IPS-NIHi7 (cell line): ENCODE results near the gene AKR1C1.
"Not testable (repeated sequence)": the region's sequence is repeated elsewhere in the genome, so short reads cannot be mapped to it uniquely, and the experiment has no call there.

ENCODE experiments used
- DNase-seq: peaks from one replicate; pipeline ENCODE4 v3.0.0; 2012; ENCODE audit warnings: mixed read lengths; ENCODE audit errors: extremely low spot score

The AKR1C1 gene

DNA sequence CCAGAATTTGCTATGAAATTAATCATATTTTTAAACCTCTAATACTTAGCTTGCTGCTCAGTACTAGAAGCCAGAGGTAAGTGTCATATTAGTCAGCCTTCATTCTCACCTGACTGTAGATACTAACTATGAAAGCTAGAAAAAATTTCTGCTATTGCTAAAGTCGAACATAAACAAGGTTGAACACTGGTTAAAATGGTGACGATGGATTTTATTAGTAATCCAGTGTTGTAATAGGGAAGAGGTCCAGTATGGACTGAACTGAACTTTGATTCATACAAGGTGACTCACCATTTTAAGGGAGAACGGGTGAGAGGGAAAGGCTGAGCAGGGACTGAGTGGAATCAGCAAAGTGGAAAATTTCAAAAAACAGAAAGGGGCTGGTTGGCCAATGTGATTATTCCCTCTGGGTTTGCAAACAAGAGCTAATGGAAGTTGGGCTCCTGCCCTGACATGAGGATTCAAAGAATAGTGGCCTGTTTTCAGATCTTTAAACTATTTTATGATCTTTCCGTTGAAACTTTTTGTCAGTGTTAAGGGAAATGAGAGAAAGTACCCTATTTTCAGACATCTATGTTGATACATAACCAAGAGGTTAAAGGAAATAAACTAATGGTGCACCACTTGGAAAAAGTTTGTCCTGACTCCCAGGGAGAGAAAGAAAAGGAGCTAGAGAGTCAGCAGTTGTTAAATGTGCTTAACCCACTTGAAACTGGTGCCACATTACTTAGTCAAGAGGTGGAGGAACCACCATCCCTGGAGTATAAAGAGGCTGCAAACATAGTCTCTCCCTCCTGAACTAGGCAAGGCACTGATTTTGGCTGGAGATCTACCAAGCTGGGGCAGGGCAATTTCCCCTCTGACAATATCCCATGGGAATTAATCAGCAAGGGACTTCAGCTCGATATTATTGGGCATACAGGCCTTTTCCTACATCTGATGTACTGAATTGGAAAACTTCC is 15.3 kb upstream of the AKR1C1 start:
- no peak for DNase-seq

GRCh38 chr10:4951512-4952162 is 11.6 kb upstream of the AKR1C1 start:
- DNase-seq: not testable (repeated sequence)

DNA sequence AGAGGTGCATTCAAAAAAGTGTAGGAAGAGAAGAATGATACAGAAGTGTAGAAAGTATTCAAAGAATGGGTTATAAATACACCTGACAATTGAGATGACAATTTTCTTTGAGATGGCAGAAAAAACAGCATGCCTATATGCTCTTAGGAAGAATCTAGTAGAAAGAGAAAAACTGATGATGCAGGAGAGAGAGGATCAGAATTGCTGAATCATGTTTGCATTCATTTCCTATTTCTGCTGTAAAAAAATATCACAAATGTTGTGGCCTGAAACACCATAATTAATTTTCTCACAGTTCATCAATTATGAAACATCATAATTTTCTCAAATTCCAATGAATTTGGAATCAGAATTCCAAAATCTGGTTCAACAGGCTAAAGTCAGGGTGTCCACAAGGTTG is 9.8 kb upstream of the AKR1C1 start:
- no peak for DNase-seq

GRCh38 chr10:4956088-4956487 is 7.1 kb upstream of the AKR1C1 start:
- not testable (repeated sequence) for DNase-seq

DNA sequence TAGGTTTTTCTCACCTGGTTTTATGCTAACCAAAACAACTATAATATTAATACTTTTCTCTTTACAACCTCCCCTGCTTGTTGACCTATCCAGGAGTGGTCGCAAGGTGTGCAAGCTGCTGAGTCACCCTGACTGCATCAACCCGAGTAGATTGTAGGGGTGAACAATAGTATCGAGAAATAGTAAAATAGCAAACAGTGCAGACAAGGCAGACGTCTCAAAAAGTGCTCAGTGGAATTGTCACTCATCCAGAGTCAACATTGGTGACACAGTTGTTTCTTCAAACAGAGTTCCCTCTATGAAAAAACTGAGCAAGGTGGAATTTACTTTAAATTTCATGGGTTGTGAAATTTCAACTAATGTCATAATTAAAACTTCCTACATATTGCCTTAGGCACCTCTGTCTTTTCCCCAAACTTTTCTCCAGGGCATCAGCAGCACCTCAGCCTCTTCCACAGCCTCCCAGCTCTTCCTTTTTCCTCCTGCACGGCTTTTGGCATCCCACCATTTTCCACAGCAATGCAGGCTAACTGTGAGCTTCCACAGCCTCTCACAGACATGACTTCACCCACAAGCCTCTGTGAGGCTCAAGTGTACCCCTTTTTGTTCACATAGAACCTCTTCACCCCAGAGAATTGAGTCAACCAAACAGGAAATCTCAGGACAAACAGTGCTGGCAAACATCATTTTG is 6.1 kb upstream of the AKR1C1 start:
- DNase-seq: not testable (repeated sequence)

DNA sequence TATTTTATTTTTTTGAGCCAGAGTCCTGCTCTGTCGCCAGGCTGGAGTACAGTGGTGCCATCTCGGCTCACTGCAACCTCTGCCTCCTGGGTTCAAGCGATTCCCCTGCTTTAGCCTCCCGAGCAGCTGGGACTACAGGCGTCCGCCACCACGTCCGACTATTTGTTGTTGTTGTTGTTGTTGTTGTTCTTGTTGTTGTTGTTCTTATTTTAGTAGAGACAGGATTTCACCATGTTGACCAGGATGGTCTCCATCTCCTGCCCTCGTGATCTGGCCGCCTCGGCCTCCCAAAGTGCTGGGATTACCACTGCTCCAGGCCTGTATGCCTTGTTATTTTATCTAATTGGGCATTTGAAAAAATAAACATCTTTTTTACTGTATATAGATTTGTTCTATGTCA is 1.7 kb upstream of the AKR1C1 start:
- not testable (repeated sequence) for DNase-seq

GRCh38 chr10:4962308-4962707 is 907 bp upstream of the AKR1C1 start:
- DNase-seq: not testable (repeated sequence)

DNA sequence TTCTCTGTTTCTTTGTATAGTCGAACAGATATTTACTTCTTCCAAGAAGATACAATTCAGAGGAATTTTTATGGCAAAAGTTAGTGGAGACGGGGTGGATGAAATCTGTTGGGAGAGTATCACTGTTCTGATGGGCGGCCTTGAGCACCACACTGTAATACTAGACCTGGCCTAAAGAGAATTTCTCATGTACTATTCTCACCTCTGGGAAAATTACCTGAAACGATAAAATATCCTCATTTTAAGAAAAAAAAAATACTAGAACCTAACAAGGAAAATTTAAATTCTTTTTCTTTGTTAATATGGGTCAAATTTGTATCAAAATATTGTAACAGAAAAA is 570 bp downstream of the AKR1C1 start:
- not testable (repeated sequence) for DNase-seq

DNA sequence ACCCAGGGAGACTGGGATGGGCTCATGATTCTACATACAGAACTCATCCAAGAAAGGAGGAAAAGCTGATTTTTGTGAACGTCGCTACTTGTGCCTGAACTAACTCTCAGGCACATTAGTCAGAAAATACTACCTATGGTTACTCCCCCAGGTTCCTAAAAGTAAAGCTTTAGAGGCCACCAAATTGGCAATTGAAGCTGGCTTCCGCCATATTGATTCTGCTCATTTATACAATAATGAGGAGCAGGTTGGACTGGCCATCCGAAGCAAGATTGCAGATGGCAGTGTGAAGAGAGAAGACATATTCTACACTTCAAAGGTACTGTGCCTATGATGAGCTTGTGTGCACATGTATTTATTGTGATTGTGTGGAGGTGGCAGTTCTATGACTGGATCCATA is 2.5 kb downstream of the AKR1C1 start:
- DNase-seq: not testable (repeated sequence)

DNA sequence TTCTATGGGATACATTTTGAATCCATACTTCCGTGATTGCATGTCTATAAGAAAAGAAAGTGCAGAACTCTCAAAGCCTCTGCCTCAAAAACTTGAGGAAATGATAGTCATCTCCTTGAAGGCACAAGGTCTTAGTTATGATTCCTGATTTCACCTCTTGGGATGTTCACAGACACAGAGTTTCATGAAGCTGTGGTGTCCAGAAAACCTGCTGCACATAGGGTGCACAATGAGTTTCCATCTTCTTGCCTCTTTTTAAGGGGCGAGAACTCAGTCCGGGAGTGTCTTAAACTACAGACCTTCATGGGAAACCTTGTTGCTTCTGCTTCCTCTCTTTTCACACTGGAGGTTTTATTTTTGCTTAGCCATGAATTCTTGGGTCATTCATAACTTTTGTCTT is 4.0 kb downstream of the AKR1C1 start:
- not testable (repeated sequence) for DNase-seq

DNA sequence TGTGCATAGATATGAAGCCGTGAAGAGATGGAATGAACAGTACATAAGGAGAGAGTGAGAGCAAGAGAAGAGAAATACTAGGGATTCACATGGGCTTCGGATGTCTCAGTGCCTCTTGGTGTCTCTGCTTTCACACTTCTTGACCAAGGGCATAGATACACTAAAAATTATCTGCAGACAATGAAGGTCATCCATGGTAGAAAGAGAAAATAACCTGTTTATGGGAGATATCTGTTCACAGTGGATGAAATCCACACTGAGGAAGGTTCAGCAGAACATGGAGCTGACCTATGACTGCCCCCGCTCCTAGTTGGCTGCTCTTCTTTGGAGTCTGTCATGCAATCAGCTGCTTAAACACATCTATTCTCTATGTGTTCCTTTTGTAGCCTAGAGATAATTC is 6.1 kb downstream of the AKR1C1 start:
- DNase-seq: not testable (repeated sequence)

GRCh38 chr10:4970362-4970761 is 7.1 kb downstream of the AKR1C1 start:
- DNase-seq: not testable (repeated sequence)

GRCh38 chr10:4972369-4973142 is 9.3 kb downstream of the AKR1C1 start:
- not testable (repeated sequence) for DNase-seq

- DNase-seq: not testable (repeated sequence)
These were observed 10.1 kb downstream of the AKR1C1 start for GRCh38 chr10:4973294-4973693.

DNA sequence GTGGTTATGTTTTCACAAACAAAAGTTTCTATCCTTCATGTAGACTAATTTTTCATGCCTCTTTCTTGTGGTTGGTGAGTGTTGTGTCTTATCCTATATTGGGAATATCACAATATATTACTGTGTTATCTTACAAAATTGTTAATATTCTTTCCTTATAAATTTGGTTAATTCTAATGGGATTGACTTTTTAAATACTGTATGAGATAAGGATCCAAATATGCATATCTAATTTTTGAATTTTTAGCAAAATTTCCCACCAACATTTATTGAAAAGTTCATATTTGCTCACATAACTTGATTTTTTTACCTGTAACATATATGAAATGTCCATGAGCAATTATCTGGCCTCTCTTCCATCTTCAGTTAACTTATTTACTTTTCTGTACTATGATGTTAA is 11.2 kb downstream of the AKR1C1 start:
- DNase-seq: not testable (repeated sequence)

DNA sequence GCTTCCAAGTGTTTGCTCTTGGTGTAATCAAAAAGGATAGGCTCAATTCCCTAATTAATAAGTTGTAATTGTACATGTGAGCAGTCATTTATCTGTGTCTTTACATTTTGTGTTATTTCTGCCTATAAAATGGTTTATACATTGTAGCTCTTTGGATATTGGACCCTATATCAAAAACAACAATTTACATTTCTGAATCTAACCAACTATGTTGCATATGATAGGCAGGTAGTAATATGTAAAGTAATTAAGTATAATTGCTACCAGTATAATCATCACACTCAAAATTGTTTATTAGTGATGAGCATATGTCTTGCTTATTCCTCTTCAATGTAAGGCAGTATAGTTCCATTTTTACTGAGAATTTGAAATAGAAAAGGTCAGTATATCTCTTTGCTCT is 13.8 kb downstream of the AKR1C1 start:
- no peak for DNase-seq

DNA sequence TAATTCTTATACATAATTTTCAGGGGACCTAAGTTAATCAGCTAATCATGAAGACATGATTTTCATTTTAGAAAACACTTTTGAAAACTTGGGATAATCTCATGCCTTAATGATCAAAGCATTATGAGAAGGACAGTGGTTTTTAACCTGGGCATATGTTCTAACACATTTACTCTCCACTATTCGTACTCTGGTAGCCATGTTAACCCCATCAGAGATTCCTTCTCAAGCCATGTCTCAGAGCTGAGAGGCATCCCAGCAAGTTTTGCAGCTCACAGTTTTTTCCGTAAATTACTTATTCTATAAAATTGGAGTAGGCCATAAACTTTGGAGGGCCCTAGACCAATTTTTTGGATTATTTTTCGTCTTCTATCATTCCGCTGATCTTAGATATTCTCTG is 15.7 kb downstream of the AKR1C1 start:
- no peak for DNase-seq

GRCh38 chr10:4980793-4981192 is 17.6 kb downstream of the AKR1C1 start:
- DNase-seq: no peak

- peak; percentile 57 for DNase-seq
These were observed 18.7 kb downstream of the AKR1C1 start for GRCh38 chr10:4981722-4982471.

DNA sequence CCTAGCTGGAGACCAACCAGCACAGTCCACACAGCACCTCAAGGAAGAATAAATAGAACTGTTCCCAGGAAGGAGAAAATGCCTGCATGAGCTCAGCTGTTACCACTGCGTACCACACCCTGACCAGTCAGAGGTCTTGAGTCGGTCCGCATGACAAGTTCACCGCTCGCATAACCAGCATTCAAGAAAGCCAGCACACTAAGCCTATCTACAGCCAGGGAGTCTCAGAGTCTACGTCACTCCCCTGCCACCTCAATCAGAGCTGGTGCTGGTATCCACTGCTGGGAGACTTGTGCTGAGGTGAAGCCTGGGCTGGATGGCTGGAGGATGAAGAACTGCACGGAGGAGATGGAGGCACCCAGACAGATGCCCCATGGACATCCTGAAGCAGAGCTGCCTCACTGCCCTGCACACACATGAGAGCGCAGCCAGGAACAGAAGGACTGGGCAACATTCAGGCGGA is 19.6 kb downstream of the AKR1C1 start:
- no peak for DNase-seq
